GM12864 (cell line): ENCODE measurements around the gene LRP5.

Source experiments
- DNase-seq: peaks from one replicate; pipeline ENCODE4 v3.0.0-alpha.2; 2011; ENCODE audit warnings: low read depth
- H3K4me3 ChIP-seq: 2 replicates; pipeline ENCODE4 v1.5.1; 2011; ENCODE audit warnings: mild to moderate bottlenecking, low read depth, low read length, control low read depth
- CTCF ChIP-seq: IDR thresholded peaks from 2 replicates; pipeline ENCODE4 v1.5.1; 2011; ENCODE audit warnings: low read depth, mild to moderate bottlenecking, moderate library complexity, low read length, control low read depth, inconsistent platforms; ENCODE audit errors: missing control alignments

Gene LRP5

GRCh38 chr11:68384530-68385081 is 72.2 kb downstream of the LRP5 start:
- H3K4me3 ChIP-seq: no peak overlapping the region
- no peak for DNase-seq
- no peak for TF ChIP-seq CTCF

- no peak for TF ChIP-seq CTCF
- no peak overlapping the region for H3K4me3 ChIP-seq
- DNase-seq: no peak
Measured at GRCh38 chr11:68385128-68385527, 72.7 kb downstream of the LRP5 start.

- no peak for TF ChIP-seq CTCF
- DNase-seq: no peak
- H3K4me3 ChIP-seq: no peak overlapping the region
Measured at GRCh38 chr11:68386331-68386978, 74.1 kb downstream of the LRP5 start.

GRCh38 chr11:68387840-68388239 is 75.4 kb downstream of the LRP5 start:
- no peak for DNase-seq
- no peak for TF ChIP-seq CTCF
- H3K4me3 ChIP-seq: no peak overlapping the region

- no peak for DNase-seq
- TF ChIP-seq CTCF: no peak
- no peak overlapping the region for H3K4me3 ChIP-seq
Measured at GRCh38 chr11:68388595-68389198, 76.3 kb downstream of the LRP5 start.

- no peak for TF ChIP-seq CTCF
- no peak overlapping the region for H3K4me3 ChIP-seq
- DNase-seq: no peak
Measured at GRCh38 chr11:68390315-68390714, 77.9 kb downstream of the LRP5 start.

GRCh38 chr11:68392822-68393221 is 80.4 kb downstream of the LRP5 start:
- no peak for TF ChIP-seq CTCF
- DNase-seq: no peak
- no peak overlapping the region for H3K4me3 ChIP-seq
